ENCODE results near the gene TMEM208.
A peak's percentile ranks its signal among the peaks of the same experiment; 100 is the strongest.

The TMEM208 gene

DNA sequence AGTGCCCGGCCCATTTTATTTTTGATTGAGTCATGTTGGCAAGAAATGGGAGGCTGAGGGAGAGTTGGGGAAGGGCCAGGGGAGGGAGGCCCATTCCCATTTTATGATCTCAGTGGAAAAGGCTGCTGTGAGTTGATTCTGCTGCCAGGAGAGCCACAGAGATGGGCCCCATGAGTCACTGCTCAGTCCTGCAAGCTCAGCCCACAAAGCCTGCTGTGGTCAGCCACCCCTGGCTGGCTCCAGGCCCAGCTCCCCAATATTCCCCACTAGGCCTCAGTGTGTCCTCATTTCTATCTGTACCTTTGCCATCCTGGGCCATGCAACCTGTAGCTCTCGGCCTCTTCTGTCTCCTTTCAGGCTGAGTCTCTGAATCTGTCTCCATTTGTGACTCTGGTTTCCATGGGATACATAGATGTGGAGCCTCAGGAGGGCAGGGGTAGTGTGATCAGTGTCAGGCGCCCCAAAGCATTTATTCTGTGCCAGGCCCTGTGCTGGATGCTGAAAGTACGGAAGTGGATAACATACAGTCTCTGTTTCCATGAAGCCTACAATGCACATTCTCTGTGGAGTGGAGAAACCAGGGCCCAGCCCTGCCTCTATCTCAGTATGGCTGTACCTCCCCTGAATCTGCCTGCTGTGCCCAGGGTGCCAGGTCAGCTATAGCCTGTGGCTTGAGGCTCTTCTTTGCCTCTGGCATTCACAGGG is 50.5 kb downstream of the TMEM208 start:
- DNase-seq (ENCODE audit: low read depth): peak; percentile 79
- TF ChIP-seq POLR2A (IDR thresholded peaks at IDR 0.05; ENCODE audit: extremely low read depth, insufficient read length) (no peak), MYC (IDR thresholded peaks at IDR 0.05; ENCODE audit: low read depth, low read length) (no peak)
- TF ChIP-seq, protein P1, sequence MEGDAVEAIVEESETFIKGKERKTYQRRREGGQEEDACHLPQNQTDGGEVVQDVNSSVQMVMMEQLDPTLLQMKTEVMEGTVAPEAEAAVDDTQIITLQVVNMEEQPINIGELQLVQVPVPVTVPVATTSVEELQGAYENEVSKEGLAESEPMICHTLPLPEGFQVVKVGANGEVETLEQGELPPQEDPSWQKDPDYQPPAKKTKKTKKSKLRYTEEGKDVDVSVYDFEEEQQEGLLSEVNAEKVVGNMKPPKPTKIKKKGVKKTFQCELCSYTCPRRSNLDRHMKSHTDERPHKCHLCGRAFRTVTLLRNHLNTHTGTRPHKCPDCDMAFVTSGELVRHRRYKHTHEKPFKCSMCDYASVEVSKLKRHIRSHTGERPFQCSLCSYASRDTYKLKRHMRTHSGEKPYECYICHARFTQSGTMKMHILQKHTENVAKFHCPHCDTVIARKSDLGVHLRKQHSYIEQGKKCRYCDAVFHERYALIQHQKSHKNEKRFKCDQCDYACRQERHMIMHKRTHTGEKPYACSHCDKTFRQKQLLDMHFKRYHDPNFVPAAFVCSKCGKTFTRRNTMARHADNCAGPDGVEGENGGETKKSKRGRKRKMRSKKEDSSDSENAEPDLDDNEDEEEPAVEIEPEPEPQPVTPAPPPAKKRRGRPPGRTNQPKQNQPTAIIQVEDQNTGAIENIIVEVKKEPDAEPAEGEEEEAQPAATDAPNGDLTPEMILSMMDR (IDR thresholded peaks at IDR 0.05; ENCODE audit: low read depth, low read length): no peak
- TF ChIP-seq, protein P2, sequence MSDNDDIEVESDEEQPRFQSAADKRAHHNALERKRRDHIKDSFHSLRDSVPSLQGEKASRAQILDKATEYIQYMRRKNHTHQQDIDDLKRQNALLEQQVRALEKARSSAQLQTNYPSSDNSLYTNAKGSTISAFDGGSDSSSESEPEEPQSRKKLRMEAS (IDR thresholded peaks at IDR 0.05; ENCODE audit: low read depth, low read length): no peak
- H3K4me3 ChIP-seq (ENCODE audit: low read depth, low read length): peak overlapping the region; percentile 14

DNA sequence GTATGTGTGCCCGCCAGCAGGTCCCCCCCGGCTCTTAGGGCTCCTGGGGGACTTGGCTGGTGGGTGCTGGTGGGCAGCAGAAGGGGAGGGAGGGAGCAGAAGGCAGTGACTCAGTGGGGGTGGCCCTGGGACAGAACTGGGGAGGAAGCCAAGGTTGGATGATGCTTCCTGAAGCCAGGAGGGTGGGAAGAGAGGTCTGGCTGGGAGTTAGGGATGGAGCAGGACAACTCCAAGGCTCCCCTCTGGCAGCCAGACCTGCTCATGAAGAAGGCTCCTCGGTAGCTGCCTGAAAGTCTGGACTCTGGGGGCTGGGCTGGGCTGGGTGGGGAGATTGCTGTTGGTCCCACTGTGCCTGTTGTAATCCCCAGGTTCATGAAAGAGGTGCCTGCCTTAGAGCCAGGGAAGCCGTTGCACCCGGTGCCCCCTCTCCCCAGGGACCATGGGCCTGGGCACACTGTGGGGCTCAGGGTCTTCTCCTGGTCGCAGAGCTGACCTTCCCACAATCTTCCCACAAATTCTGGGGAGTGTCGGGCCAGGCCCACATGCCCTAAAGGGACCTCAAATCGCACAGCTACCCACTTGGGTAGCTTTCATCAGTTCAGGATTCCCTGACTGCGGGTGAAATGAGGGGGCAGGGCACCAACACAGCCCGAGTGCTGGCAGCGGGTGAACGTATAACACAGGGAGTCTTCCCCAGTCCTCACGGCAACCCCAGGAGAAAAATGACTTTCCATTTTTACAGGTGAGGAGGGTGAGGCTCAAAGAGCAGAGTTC is 51.3 kb downstream of the TMEM208 start:
- peak; percentile 23 for DNase-seq (ENCODE audit: low read depth)
- TF ChIP-seq POLR2A (IDR thresholded peaks at IDR 0.05; ENCODE audit: extremely low read depth, insufficient read length) (no peak), MYC (IDR thresholded peaks at IDR 0.05; ENCODE audit: low read depth, low read length) (no peak)
- TF ChIP-seq, protein P1 (IDR thresholded peaks at IDR 0.05; ENCODE audit: low read depth, low read length): no peak
- TF ChIP-seq, protein P2 (IDR thresholded peaks at IDR 0.05; ENCODE audit: low read depth, low read length): no peak; the same call in 1 of the 2 replicates
- H3K4me3 ChIP-seq (ENCODE audit: low read depth, low read length): peak overlapping the region; percentile 65
